ENCODE measurements around the gene ATP11B. TPM values are rescaled to one million over a fixed set of nuclear protein-coding genes. Genes with fewer than 3 reads are reported as not detected.

ATP11B gene
- total and polyA plus RNA-seq, 2 experiments from 2014 or later: 25.5 to 68.1 TPM

GRCh38 chr3:182904164-182904563, 110.9 kb downstream of the ATP11B start:
- Histone ChIP-seq H3K4me3 (no peak overlapping the region), H3K4me1 (ENCODE audit: insufficient read depth) (0 out of 2 replicates have a peak, but pooled peaks cover 8% of the 10 kb centered on the region), H3K79me2 (ENCODE audit: insufficient read depth) (no peaks in the 10 kb centered on the region), H2AFZ (no peak overlapping the region), H3K27ac (no peak overlapping the region), H3K9me2 (ENCODE audit: insufficient read depth) (no peaks in the 10 kb centered on the region), H3K27me3 (replicated peaks; ENCODE audit: insufficient read depth) (no peaks in the 10 kb centered on the region), H3K9ac (no peak overlapping the region), H3K9me3 (ENCODE audit: low read depth) (no peaks in the 10 kb centered on the region), H4K20me1 (ENCODE audit: insufficient read depth) (no peaks in the 10 kb centered on the region), H3K36me3 (ENCODE audit: low read depth) (peaks cover 32% of the 10 kb centered on the region), H3K4me2 (ENCODE audit: unreplicated experiment) (no peak overlapping the region), H3F3A (ENCODE audit: insufficient read depth) (no peaks in the 10 kb centered on the region)
- 85 to 89% methylated on average over 3 of the region's 3 CpGs for WGBS, 2 experiments (ENCODE audit: low coverage in 1 of 2, low lambda C conversion rate in 2 of 2, missing lambda C conversion rate in 2 of 2)
- no peak for DNase-seq
- in situ Hi-C loops (cut with MboI): loop anchor here (25.0 kb wide), 1 partner anchor 483 kb away; no protein-coding TSS in a partner anchor
- TF ChIP-seq EZH2 (IDR thresholded peaks at IDR 0.05; ENCODE audit: insufficient read depth, poor library complexity, severe bottlenecking) (no peak), EZH2phosphoT487 (IDR thresholded peaks at IDR 0.05; ENCODE audit: insufficient read depth, low read depth) (no peak)

DNA sequence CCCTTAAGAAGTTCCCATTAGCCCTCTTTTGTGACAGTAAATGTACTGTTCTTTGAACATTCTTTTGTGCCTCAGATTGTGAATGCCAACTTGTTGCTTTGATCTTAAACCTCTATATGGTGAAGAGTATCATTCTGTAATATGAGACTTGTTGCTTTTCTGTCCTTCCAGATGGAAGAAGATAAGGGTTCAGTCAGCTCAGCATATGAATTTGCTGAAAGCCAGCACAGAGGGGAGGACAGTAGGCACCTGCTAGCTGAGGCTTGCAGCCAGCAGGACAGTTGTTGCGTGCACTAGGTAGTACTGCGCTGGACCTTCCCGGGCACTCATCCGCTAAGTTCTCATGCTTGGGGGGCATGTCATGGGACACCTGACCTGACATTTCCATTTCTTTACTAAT, 112.3 kb downstream of the ATP11B start:
- no peaks in the 10 kb centered on the region for H4K20me1 ChIP-seq (ENCODE audit: insufficient read depth)
- no peaks in the 10 kb centered on the region for H3K27me3 ChIP-seq (replicated peaks; ENCODE audit: insufficient read depth)
- H3K9me2 ChIP-seq (ENCODE audit: insufficient read depth): no peaks in the 10 kb centered on the region
- H3K27ac ChIP-seq: no peak overlapping the region
- no peaks in the 10 kb centered on the region for H3F3A ChIP-seq (ENCODE audit: insufficient read depth)
- H3K36me3 ChIP-seq (ENCODE audit: low read depth): peaks cover 27% of the 10 kb centered on the region; the same call in 1 of the 2 replicates
- H3K4me3 ChIP-seq: no peak overlapping the region
- H3K4me1 ChIP-seq (ENCODE audit: insufficient read depth): 0 out of 2 replicates have a peak, but pooled peaks cover 12% of the 10 kb centered on the region
- in situ Hi-C loops (cut with MboI): loop anchor here (25.0 kb wide), 1 partner anchor 482 kb away; no protein-coding TSS in a partner anchor
- H3K9ac ChIP-seq: no peak overlapping the region
- WGBS, 2 experiments (ENCODE audit: low coverage in 1 of 2, low lambda C conversion rate in 2 of 2, missing lambda C conversion rate in 2 of 2): 98 to 100% methylated on average over 4 of the region's 4 CpGs
- TF ChIP-seq EZH2phosphoT487 (IDR thresholded peaks at IDR 0.05; ENCODE audit: insufficient read depth, low read depth) (no peak), EZH2 (IDR thresholded peaks at IDR 0.05; ENCODE audit: insufficient read depth, poor library complexity, severe bottlenecking) (no peak)
- H2AFZ ChIP-seq: no peak overlapping the region
- no peaks in the 10 kb centered on the region for H3K9me3 ChIP-seq (ENCODE audit: low read depth)
- DNase-seq: no peak
- H3K79me2 ChIP-seq (ENCODE audit: insufficient read depth): no peaks in the 10 kb centered on the region
- no peak overlapping the region for H3K4me2 ChIP-seq (ENCODE audit: unreplicated experiment)

GRCh38 chr3:182906036-182906435, 112.7 kb downstream of the ATP11B start:
- H3K4me2 ChIP-seq (ENCODE audit: unreplicated experiment): no peak overlapping the region
- H3K4me3 ChIP-seq: no peak overlapping the region
- no peaks in the 10 kb centered on the region for H3F3A ChIP-seq (ENCODE audit: insufficient read depth)
- no peak overlapping the region for H2AFZ ChIP-seq
- H3K9me3 ChIP-seq (ENCODE audit: low read depth): no peaks in the 10 kb centered on the region
- H3K36me3 ChIP-seq (ENCODE audit: low read depth): peaks cover 27% of the 10 kb centered on the region; the same call in 1 of the 2 replicates
- H3K9me2 ChIP-seq (ENCODE audit: insufficient read depth): no peaks in the 10 kb centered on the region
- H3K27me3 ChIP-seq (replicated peaks; ENCODE audit: insufficient read depth): no peaks in the 10 kb centered on the region
- no peaks in the 10 kb centered on the region for H4K20me1 ChIP-seq (ENCODE audit: insufficient read depth)
- no peak for DNase-seq
- H3K27ac ChIP-seq: no peak overlapping the region
- H3K79me2 ChIP-seq (ENCODE audit: insufficient read depth): no peaks in the 10 kb centered on the region
- 62 to 70% methylated on average over 1 of the region's 1 CpG for WGBS, 2 experiments (ENCODE audit: low coverage in 1 of 2, low lambda C conversion rate in 2 of 2, missing lambda C conversion rate in 2 of 2)
- in situ Hi-C loops (cut with MboI): loop anchor here (25.0 kb wide), 1 partner anchor 481 kb away; no protein-coding TSS in a partner anchor
- TF ChIP-seq EZH2phosphoT487 (IDR thresholded peaks at IDR 0.05; ENCODE audit: insufficient read depth, low read depth) (no peak), EZH2 (IDR thresholded peaks at IDR 0.05; ENCODE audit: insufficient read depth, poor library complexity, severe bottlenecking) (no peak)
- H3K4me1 ChIP-seq (ENCODE audit: insufficient read depth): 0 out of 2 replicates have a peak, but pooled peaks cover 12% of the 10 kb centered on the region
- no peak overlapping the region for H3K9ac ChIP-seq

DNA sequence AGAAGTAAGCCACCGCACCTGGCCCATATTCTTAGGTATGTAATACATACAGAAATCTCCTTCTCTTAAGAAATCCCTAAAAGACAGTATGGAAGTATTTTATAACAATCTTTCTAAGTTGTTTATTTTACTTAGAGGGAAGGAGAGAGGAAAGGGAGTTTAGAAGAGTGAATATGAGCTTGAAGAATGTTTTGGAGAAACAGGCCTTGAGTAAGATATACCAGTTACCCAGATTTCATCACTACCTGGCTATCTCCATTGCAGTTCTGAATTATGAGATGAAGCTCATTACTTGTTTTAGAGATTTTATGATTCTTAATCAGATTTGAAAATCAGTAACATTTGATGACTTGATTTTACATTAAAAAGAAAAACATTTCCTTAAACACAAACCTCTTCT, 115.2 kb downstream of the ATP11B start:
- 89 to 100% methylated on average over 1 of the region's 1 CpG for WGBS, 2 experiments (ENCODE audit: low coverage in 1 of 2, low lambda C conversion rate in 2 of 2, missing lambda C conversion rate in 2 of 2)
- no peaks in the 10 kb centered on the region for H3K27me3 ChIP-seq (replicated peaks; ENCODE audit: insufficient read depth)
- H3K9me2 ChIP-seq (ENCODE audit: insufficient read depth): no peaks in the 10 kb centered on the region
- in situ Hi-C loops (cut with MboI): loop anchor here (25.0 kb wide), 1 partner anchor 479 kb away; no protein-coding TSS in a partner anchor
- no peak overlapping the region for H3K4me2 ChIP-seq (ENCODE audit: unreplicated experiment)
- H3K9me3 ChIP-seq (ENCODE audit: low read depth): no peaks in the 10 kb centered on the region
- no peak overlapping the region for H2AFZ ChIP-seq
- no peak for TF ChIP-seq EZH2 (IDR thresholded peaks at IDR 0.05; ENCODE audit: insufficient read depth, poor library complexity, severe bottlenecking)
- no peak for TF ChIP-seq EZH2phosphoT487 (IDR thresholded peaks at IDR 0.05; ENCODE audit: insufficient read depth, low read depth)
- H3K4me1 ChIP-seq (ENCODE audit: insufficient read depth): 0 out of 2 replicates have a peak, but pooled peaks cover 12% of the 10 kb centered on the region
- H3K4me3 ChIP-seq: no peak overlapping the region
- no peak overlapping the region for H3K27ac ChIP-seq
- no peaks in the 10 kb centered on the region for H4K20me1 ChIP-seq (ENCODE audit: insufficient read depth)
- H3K79me2 ChIP-seq (ENCODE audit: insufficient read depth): no peaks in the 10 kb centered on the region
- H3K36me3 ChIP-seq (ENCODE audit: low read depth): peaks cover 18% of the 10 kb centered on the region; the same call in 1 of the 2 replicates
- no peaks in the 10 kb centered on the region for H3F3A ChIP-seq (ENCODE audit: insufficient read depth)
- no peak overlapping the region for H3K9ac ChIP-seq
- peak; percentile 28 for DNase-seq

Data from GM23248 (cell line).